Stimulated activated CD4-positive, alpha-beta T cell treated with anti-CD3 and anti-CD28 coated beads, Interleukin-1b, Interleukin-23, amount 100 ng/mL, for 1 hour (primary cell): Measurements from ENCODE around the gene DUS2.

Experiments
- DNase-seq, 2 donors: peaks; one replicate each; pipeline ENCODE4 v3.0.0-alpha.2; 2020; ENCODE audit warnings: low read depth in 2 of 2

The DUS2 gene

DNA sequence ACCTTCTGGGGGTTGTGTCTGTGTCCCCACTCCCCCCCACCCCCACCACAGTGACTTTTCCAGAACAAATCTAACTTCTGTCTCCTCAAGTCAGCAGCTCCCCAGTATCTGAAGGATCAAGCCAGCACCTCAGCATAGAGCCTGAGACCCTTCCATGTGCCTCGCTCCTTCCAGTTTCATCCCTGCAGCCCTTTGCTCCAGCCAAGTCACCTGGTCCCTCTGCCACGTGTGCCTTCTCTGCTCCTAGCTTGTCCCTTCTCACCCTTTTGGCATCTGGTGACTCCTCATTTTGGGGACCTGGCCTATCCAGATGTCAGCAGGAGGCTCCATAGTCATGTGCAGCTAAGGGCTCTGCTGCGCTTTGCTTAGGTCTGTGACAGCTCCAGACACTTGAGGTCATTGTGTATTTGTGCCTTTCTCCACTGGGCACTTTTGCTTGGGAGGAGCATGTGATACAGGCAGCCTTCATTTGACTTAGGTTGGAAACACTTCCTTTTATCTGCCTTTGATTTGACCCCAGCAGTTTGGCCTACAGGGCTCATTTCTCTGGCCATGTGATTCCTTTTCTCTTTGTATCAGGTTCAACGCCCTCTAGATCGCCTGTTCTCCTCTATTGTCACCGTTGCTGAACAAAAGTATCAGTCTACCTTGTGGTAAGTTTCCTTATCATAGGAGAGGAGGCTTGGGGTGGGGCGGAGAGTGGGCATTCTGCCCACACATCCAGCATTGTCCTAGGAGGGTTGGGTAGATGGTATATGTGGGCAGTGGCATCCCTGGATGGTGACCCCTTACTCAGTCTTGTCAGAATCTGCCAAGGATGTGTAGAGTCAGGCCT is 55.0 kb downstream of the DUS2 start:
- DNase-seq: no peak

DNA sequence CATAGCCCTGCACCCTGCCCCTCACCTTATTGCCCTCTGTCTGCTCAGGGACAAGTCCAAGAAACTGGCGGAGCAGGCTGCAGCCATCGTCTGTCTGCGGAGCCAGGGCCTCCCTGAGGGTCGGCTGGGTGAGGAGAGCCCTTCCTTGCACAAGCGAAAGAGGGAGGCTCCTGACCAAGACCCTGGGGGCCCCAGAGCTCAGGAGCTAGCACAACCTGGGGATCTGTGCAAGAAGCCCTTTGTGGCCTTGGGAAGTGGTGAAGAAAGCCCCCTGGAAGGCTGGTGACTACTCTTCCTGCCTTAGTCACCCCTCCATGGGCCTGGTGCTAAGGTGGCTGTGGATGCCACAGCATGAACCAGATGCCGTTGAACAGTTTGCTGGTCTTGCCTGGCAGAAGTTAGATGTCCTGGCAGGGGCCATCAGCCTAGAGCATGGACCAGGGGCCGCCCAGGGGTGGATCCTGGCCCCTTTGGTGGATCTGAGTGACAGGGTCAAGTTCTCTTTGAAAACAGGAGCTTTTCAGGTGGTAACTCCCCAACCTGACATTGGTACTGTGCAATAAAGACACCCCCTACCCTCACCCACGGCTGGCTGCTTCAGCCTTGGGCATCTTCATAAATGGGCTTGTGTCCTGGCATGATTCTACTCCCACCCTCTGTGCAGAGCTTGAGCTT is 55.8 kb downstream of the DUS2 start:
- DNase-seq: no peak

DNA sequence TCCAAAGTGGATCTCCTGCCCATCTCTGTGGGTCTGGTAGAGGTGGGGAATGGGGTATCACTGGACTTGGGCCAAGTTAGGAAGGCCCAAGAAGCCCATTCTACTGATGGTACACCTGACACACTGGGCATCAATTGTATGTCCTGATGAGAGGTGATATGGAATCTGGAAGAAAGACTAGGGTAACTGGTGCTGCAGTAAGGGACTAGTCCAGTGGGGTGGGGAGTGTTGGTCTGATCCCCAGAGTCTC is 56.2 kb downstream of the DUS2 start:
- no peak for DNase-seq

DNA sequence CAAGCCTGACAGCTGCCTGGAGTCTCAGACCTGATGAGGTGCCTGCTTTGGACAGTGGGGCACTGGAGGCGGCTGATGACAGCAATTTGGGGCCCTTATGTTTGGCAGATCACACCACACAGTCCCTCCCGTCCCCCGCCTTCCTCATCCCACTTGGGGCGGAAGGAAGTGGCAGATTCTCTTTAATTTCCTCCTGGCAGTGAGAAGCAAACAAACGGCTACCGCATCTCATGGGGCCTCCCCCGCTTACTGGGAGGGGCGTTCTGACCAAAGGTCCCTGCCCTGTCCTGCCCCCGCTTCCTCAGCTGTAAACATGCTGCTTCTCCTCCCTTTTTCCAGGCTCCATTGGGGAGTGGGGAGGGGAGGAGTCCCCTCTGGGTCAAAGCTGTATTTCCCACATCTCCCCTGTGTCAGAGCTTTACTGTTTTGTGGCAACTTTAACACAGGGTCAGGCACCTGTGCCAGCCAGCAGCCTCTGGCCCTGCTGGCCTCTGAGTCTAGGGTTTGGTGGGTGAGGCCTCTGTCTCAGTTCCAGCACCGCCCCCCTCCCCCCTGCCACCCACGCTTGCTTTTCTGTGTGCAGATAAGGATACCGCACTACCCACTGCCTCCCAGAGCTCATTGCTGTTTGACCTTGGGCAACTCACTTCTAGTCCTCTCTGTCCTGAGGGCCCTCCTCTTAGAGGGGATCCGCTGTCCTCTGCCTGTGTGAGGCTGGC is 56.7 kb downstream of the DUS2 start:
- peak in 1 of 2 donors; percentile 41 for DNase-seq

DNA sequence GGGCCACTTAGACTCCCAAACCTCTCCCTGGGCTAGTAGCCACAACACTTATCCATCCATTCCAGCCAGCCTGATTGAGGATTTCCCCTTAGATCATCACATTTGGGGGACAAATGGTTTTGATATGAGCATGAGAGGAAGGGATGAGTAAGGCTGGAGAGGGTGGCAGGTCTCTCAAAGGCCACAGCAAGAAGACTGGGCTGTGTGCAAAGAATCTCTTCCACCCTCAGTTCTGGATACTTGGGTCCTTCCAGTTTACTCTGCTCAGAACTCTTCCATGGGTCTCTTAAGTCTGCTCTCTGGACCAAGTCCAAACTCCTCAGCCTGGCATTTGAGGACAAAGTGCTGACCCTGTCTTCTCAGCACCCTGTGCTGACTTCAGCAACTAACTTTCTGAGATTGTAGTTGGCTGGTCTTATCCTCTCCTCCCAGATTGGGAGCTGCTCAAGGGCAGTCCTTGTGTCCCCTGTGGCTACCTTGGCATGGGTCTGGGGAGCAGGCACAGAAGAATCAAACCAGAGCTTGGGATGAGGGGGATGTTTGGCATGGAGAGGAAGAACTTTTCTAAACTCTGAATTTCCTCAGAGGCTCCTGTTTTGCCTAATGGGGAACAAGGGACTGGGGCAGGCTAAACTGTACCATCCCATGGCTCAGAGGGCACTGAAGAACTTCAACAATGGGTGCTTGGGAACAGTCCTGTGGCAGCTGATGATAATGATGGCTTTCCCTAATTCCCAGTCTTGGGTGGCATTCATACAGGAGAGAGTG is 59.0 kb downstream of the DUS2 start:
- no peak for DNase-seq

DNA sequence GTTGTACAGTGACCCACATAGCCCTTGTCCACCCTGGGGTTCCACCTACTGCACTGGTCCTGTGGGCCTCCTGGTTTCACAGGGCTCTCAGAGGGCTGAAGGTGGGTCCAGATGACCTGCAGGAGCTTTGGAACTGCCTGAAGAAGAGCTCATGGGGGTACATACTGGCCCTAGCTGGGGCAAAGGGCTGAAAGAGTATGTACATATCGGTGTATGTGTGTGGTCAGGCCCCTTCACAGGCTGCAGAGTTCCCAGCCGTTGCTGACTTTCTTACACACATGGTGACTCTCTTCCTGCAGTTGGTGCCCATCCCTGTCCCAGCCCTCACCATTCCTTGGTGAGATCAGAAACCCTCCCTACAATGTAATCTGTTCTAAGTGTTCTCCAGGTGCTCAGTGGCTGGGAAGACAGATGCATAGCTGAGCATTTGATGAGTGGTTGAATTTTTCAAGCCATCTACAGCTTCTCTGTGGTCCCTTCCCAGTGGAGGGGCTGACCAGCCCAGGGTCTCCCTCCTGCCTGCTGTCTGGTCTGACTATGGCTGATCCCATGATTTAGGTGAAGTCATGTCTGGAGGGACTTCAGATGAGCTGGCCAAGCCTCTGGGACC is 59.6 kb downstream of the DUS2 start:
- no peak for DNase-seq

DNA sequence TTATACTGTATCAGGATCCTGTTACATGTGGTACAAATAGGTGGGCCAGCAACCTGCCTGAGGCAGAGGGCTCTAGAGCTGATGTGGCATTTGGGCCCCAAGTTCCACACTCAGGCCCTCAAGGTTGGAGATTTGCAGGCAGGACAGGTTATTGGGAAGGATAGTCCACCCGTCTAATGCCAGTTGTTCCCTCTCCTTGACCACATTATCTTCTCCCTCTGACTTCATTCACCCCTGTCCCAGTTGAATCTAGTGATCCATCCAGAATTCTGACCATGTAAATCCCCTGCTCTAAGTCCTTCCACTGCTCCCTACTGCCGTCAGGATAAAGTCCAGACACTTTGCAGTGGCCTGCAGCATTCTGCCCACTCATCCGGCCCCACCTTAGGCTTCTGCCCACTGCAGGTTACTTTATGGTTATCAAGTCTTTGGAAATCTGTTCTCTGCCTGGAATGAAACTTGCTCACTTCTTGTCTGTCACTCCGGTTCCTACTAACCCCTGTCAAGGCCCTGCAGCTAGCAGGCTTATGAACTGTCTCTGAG is 60.2 kb downstream of the DUS2 start:
- DNase-seq: no peak

DNA sequence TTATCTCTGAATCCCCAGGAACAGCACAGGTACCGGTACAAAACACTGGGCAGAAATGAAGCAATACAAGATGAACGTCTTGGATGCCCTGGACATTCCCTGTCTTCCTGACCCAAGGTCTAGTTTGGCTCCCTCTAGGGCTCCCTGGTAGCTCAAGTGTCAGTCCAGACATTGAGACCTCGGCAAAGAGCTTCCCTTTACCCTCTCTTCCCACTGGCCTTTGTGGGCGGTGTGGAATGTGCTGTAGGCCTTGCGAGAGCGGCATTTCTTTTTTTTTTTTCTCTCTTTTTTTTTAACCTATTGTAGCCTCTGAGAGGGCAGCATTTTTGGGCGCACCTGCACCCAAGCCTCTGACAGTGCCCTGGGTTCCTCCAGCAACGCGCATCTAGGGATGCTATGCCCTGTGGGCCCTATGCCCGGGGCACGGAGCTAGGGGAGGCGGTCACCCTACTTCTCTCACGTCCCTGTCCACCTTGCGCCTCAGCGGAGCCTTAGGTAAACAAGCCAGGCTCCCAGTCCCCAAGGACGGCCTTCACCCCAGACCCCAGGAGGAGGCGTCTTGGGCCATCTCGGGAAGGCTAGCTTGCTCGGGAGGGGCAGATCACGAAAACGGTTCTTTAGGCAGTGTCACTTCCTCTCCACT is 60.9 kb downstream of the DUS2 start:
- DNase-seq: no peak

DNA sequence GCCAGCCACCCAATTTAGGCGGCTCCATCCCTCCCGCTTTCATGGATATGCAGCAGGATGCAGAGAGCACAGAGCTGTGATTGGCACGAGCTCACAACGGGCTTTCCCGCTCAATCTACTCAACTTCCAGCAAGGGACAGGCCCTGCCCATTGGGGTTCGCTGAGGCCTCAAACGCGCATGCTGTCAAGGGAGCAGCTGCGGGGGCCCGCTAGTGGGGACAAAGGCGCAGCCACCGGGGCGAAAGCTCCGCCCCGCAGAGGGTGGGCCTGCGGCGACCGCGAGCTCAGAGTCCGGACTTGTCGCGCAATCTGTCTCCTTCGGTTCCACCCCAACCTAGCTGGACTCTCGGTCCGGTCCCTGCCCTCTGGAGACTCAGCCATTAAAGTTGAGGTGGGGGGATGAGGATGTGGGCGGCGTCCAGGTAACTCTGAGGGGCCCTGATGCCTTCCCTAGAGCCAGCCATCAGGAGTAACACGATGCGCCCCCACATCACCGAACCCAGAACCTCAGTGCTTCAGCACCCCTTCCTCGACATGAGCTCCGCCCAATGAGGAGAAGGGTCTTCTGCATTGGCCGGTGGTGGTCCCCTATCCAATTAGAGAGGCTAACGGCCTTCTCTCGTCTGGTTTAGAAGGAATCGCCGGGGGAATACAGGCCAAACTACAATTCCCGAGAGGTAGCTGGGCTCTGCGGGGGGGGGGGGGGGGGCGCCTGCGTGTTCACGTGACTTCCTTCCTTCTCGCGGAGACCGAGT is 61.6 kb downstream of the DUS2 start:
- DNase-seq: peak; percentile 44 to 66

DNA sequence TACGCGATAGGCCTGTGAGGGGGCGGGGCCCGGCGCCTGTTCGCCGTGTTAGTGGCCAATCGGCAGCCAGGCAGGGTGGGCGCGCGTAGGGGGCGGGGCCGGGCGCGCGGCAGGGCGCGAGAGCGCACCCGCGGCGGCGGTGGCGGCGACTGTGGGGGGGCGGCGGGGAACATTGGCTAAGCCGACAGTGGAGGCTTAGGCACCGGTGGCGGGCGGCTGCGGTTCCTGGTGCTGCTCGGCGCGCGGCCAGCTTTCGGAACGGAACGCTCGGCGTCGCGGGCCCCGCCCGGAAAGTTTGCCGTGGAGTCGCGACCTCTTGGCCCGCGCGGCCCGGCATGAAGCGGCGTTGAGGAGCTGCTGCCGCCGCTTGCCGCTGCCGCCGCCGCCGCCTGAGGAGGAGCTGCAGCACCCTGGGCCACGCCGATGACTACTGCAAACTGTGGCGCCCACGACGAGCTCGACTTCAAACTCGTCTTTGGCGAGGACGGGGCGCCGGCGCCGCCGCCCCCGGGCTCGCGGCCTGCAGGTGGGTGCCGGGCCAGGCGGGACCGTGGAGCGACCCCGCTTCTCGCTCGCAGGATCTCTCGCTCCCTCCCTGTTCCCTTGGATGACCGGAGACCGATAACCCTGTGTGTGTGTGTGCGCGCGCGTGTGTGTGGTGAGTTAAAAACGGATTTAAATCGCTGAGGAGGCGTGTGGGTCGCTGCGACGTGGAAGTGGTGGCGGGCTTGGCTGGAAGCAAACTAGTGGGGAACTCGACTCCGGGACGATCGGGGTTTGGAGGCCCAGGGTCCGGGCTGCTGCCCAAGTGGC is 62.4 kb downstream of the DUS2 start, which contains the start of gene NFATC3:
Gene NFATC3 (plus strand): TSS at position 112 of the 813 bp plus-strand sequence. CDS start 312 bp downstream, at position 424.
- DNase-seq: peak; percentile 97 to 99

DNA sequence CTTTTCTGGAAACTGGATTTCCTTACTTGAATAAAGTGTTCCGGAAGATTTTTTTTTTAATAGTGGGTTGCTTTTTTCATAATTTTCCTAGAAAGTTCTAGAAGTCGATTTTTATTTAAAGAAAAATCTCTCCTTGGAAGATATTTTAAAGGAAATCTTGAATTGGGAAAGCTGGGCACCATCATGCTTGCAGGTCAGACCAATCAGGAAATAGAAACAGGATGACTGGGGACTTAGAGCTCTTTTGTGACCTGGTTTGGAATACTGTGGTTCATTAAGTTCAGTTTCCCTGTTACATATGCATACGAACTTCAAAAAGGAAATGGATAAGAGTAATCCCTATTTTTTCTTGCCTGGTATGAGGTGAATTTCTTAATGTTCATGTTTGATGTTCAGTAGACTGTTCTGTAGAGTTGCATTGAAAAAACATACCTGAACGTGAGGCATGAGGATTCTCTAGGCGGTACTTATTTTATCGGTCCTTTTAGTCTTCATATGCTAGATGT is 63.3 kb downstream of the DUS2 start:
- DNase-seq: no peak

DNA sequence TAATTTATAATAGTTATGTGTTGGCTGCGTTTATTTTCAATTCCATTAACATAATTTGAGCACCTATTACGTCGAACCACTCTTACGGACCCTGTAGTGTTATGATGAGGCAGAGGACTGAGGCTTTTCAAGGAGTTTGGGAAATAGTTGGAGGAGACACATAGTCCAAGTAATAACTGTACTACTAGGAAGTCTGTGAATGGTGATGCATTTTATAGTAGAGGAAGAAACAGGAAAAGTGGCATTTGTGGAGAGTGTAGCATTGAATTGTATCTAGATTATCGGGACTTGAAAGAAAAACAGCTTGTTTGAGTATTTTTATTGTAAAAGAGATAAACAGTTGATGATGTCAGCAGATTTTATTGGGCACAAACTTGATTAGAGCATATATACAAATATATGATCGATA is 63.8 kb downstream of the DUS2 start:
- no peak for DNase-seq

DNA sequence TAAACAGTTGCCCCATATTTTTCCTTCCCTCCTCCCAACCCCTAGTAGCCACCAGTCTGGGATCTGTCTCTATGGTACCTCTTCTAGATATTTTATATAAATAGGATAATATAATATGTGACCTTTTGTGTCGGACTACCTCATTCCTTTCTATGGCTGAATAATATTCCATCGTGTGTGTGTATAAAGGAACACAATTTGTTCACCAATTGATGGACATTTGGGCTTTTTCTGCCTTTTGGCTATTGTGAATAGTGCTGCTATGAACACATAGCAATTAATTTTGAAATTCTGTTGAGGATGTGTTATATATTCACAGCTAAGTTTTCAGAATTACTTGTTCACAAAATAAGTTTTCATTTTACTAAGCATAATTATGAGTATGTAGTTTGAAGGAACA is 64.6 kb downstream of the DUS2 start:
- DNase-seq: no peak

DNA sequence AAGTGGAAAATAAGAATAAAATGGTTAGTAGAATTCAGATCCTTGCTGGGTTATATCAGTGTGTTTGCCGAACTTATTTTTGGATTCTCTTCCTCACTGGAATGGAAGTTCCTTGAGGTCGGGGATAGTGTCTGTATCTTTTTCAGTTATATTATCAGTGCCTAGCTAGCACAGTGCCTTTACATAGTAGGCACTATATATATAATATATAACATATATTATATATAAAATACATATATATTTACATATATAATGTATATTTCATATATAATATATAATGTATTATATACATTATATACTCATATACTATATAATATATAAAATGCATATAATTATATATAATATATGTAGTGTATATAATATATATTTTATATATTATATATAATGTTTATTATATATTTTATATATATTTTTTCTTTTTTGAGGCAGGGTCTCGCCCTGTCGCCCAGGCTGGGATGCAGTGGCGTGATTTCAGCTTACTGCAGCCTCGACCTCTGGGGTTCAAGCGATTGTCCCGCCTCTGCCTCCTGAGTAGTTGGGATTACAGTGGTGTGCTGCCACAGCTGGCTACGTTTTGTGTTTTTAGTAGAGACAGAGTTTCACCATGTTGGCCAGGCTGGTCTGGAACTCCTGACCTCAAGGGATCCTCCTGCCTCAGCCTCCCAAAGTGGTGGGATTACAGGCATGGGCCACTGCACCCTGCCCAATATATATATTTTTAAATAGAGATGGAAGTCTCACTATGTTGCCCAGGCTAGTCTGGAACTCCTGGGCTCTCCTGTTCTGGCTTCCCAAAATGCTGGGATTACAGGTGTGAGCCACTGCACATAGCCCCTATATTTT is 65.3 kb downstream of the DUS2 start:
- DNase-seq: no peak

DNA sequence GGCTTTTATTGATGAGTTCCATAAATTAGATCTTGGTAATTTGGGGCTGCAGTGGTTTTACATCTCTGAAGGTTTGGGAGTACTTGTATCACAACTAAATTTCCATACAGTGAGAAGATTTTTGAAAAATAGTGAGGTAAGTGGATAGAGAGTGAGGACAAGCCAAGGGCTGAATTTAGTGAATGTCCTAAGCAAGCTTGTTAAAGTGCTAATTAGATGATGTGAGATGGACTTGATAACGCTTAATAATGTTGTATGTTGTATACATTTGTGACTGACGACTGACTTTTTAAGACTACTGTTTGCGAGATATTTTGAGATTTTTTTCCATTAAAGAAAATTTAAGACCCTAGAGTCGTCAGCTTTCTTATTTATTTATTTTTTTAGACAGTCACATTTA is 66.0 kb downstream of the DUS2 start:
- no peak for DNase-seq

DNA sequence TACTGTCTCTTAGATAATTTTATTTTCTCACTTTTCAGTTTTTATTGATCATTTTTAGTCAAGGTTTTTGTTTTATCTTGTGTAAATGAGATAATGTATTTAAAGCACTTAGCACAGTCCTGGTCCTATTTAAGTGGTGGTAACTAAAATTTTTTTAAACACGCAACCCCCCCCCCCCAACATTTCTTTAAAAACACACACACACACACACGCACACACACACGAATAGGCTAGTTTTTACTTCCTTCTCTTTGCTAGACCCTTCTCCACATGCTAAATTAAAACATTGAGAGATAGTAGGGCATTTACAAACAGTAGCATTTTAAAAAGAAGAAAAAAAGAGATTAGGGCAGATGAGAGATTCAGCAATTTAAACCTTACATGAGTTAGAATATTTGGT is 67.0 kb downstream of the DUS2 start:
- DNase-seq: no peak

DNA sequence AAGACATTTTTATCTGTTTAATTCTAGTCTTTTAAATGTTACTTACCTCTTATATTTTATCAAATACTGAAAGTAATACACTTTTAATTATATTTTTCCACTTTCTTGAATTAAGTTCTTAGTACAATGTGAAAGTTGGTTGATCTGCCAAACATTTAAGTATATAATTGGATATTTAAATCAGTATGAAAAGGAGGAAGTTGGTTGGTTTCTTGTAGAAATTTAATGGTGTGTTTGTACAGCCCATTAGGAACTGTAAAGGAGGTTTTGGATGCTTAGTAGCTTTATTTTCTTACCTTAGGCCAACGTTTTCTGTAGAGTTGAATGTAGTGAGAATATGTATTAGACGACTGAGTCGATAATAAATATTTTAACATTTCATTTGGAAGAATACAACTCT is 67.4 kb downstream of the DUS2 start:
- no peak for DNase-seq
